HG03039 (cell line): Measurements from ENCODE around the gene ARID3A.
"Not testable (repeated sequence)": the region's sequence is repeated elsewhere in the genome, so short reads cannot be mapped to it uniquely, and the experiment has no call there.

ENCODE experiments used
- ATAC-seq: cut with Tn5 transposase; IDR thresholded peaks from one replicate; pipeline ENCODE4 v1.9.1; 2021; ENCODE audit warnings: mild to moderate bottlenecking, moderate library complexity; ENCODE audit not compliant: unreplicated experiment

ARID3A gene, protein sequence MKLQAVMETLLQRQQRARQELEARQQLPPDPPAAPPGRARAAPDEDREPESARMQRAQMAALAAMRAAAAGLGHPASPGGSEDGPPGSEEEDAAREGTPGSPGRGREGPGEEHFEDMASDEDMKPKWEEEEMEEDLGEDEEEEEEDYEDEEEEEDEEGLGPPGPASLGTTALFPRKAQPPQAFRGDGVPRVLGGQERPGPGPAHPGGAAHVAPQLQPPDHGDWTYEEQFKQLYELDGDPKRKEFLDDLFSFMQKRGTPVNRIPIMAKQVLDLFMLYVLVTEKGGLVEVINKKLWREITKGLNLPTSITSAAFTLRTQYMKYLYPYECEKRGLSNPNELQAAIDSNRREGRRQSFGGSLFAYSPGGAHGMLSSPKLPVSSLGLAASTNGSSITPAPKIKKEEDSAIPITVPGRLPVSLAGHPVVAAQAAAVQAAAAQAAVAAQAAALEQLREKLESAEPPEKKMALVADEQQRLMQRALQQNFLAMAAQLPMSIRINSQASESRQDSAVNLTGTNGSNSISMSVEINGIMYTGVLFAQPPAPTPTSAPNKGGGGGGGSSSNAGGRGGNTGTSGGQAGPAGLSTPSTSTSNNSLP

DNA sequence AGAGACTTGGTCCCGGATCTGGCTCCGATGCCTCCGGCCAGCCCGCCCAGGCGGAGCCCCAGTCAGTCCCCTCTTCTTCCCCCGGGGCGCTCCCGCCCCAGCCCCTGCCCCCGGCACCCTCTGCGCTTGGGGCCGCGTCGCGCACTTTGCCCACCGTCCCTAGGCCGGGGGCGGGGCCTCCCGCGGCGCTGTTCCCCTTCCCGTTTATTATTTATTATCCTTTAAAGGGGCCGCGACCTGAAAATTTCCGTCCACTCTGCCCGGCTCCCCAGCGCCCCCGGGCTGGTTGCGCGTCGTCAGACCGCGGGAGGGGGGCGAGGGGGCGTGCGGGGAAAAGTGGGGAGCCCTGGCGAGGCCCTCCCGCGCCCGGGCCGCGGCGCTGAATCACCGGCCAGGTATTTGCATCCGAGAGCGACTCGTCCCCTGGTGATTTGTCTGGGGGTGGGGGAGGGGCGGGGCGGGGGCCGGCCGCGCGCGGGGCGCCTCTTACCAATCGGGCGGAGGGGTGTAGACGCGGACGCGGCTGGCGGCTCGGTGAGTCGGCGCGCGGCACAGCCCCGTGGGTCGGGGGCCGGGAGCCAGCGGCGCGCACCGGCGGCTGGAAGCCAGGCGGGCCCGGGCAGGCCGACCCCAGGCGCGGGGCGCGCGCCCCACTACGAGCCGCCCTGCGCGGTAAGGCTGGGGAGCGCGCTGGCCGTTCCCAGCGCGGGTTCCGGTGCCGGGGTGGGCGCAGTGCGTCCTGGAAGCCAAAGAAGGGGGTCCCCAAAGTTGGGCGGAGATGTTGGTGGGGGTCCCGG, at the start of gene ARID3A:
ARID3A (plus strand) TSS at position 510 of the 797 bp plus-strand sequence. CDS start 3,494 bp downstream, outside the sequence.
- ATAC-seq: peak; percentile 37

DNA sequence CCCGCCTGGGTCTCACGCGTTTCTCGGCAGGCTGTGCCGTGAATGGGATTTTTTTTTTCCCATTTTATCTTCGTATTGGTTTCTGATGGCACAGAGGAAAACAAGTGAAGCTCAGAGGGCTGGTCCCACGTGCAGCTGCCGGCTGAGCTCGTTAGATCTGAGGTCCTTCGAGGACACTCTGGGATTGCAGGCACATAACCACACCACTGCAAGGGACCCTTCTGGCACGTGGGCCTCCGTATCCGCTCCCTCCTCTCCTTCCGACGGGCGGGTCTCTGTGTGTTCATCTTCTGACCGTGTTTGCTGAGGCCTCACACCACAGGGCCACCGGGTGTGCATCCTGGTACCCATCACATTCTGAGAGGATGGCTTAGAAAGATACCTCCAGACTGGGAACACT, 49.7 kb upstream of the ARID3A start:
- ATAC-seq: no peak

DNA sequence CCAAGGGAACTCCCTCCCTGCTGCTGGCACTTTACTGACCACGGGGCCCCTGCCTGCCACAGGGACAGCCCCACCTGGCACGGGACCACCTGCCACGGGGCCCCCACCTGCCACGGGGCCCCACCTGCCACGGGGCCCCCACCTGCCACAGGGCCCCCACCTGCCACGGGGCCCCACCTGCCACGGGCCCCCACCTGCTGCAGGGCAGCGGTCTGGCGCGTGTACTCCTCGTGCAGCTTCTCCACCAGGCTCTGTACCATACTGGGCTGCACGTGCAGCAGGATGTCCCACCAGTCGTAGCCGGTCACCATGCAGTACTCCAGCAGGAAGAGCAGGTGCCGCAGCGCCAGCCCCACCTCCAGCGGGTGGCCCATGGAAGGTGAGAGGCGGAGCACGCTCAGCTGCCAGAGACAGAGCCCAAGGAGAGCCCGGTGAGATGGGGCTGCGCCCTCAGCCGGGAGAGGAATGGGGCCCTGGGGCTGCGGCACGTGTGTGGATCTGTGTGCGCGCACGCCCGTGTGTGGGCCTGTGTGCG, 49.0 kb upstream of the ARID3A start:
- no peak for ATAC-seq

DNA sequence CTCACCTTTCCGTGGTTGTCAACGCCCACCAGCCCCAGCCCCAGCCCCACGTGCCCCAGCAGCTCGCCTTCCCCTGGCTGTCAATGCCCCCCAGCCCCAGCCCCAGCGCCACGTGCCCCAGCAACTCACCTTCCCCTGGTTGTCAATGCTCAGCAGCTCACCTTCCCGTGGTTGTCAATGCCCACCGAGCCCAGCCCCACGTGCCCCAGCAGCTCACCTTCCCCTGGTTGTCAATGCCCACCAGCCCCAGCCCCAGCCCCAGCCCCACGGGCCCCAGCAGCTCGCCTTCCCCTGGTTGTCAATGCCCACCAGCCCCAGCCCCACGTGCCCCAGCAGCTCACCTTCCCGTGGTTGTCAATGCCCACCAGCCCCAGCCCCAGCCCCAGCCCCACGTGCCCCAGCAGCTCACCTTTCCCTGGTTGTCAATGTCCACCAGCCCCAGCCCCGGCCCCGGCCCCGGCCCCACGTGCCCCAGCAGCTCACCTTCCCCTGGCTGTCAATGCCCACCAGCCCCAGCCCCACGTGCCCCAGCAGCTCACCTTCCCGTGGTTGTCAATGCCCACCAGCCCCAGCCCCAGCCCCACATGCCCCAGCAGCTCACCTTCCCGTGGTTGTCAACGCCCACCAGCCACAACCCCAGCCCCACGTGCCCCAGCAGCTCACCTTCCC, 47.7 kb upstream of the ARID3A start:
- ATAC-seq: not testable (repeated sequence)

DNA sequence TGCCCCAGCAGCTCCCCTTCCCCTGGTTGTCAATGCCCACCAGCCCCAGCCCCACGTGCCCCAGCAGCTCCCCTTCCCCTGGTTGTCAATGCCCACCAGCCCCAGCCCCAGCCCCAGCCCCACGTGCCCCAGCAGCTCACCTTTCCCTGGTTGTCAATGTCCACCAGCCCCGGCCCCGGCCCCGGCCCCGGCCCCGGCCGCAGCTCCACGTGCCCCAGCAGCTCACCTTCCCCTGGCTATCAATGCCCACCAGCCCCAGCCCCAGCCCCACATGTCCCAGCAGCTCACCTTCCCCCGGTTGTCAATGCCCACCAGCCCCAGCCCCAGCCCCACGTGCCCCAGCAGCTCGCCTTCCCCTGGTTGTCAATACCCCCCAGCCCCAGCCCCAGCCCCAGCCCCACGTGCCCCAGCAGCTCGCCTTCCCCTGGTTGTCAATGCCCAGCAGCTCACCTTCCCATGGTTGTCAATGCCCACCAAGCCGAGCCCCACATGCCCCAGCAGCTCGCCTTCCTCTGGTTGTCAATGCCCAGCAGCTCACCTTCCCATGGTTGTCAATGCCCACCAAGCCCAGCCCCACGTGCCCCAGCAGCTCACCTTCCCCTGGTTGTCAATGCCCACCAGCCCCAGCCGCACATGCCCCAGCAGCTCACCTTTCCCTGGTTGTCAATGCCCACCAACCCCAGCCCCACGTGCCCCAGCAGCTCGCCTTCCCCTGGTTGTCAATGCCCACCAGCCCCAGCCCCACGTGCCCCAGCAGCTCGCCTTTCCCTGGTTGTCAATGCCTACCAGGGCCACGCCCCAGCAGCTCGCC, 46.9 kb upstream of the ARID3A start:
- ATAC-seq: not testable (repeated sequence)

DNA sequence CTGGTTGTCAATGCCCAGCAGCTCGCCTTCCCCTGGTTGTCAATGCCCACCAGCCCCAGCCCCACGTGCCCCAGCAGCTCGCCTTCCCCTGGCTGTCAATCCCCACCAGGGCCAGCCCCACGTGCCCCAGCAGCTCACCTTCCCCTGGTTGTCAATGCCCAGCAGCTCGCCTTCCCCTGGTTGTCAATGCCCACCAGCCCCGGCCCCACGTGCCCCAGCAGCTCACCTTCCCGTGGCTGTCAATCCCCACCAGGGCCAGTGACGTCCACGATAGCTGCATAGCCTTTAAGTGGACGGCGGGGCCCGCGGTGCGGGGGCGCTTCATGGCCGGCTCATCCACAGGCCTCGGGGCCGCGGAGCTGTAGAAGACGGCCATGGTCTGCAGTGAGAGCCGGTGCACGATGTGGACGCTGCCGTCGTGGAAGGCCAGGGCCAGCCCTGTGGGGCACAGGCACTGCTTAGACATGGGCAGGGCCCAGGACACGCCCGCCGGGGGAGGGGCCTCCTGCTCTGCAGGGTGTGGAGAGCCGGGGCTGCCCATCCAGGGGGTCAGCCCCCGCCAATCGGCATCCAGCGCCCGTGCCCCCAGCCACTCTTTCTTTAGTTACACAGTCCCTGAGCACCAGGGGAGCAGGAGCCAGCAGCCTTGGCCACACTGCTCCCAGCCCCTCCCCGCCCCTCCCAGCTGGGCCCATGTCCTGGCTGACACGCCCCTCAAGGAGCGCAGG, 46.0 kb upstream of the ARID3A start:
- no peak for ATAC-seq

DNA sequence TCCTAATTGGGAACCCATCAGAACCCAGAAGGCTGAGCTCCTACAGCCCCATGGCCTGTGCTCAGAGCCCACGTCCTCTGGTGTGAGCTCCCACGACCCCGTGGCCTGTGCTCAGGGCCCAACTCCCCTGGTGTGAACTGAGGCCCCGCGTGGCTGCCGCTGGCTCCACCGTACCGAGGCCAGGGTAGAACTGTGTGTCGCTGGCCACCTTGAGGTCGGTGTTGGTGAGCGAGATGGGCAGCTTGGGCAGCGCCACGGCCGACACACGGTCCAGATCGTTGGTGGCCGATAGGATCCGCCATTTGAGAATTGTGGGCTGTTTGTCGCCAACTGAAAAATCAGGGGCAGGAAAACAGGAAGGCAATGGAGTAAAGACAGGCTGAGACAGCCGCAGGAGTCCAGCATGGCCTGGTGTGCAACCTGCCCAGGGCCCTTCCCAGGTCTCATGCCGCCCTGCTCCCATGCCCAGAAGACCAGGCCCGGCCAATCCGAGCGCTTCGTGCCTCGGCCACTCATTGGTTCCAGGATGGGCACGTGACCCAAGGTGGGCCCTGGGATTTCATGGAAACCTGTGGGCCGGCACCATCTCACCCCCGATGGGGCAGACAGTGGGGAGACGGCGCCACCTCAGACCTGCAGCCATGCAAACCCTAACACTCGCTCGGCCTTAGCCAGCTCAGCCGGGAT, 44.3 kb upstream of the ARID3A start:
- ATAC-seq: no peak

DNA sequence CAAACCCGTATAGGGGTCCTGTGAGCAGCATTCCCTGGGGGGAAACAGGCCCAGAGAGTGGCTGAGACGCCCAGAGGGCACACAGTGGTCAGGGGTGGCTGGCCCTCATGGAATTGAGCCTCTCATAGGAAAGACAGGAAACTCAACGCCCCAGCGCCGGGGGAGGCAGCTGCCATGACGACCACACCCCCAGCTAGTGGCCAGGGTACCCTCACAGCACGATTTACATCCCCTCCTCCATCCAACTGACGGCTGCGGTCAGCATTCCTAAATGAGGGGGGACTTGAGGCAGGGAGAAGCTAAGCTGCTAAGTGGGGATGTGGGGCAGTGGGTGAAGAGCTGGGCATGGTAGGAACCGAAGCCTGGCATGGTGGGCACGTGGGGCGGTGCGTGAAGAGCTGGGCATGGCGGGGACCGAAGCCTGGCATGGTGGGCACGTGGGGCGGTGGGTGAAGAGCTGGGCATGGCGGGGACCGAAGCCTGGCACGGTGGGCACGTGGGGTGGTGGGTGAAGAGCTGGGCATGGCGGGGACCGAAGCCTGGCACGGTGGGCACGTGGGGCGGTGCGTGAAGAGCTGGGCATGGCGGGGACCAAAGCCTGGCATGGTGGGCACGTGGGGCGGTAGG, 42.9 kb upstream of the ARID3A start:
- ATAC-seq: no peak

DNA sequence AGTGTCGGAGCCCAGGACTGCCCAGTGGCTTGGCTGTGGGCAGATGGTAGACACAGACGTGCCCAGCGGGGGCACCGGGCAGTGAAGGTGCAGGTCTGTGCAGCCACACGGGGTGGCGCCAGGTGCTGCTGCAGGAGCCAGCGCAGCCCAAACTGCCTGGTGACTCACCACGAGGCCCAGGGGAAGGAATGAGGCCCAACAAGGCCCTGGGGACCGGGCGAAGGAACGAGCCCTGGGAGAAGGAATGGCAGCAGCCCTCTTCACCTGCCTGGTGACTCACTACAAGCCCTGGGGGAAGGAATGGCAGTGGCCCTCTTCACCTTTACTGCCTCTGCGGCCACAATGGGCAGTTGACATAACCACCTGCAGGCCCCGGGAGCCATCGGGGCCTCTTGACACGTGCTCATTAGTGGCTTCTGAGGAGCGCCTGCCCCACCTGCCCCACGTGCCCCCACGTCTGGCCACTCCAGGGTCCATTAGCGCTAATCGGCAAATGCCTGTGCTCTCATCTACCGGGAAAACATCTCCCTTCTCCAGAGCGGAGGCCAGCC, 42.1 kb upstream of the ARID3A start:
- ATAC-seq: no peak

DNA sequence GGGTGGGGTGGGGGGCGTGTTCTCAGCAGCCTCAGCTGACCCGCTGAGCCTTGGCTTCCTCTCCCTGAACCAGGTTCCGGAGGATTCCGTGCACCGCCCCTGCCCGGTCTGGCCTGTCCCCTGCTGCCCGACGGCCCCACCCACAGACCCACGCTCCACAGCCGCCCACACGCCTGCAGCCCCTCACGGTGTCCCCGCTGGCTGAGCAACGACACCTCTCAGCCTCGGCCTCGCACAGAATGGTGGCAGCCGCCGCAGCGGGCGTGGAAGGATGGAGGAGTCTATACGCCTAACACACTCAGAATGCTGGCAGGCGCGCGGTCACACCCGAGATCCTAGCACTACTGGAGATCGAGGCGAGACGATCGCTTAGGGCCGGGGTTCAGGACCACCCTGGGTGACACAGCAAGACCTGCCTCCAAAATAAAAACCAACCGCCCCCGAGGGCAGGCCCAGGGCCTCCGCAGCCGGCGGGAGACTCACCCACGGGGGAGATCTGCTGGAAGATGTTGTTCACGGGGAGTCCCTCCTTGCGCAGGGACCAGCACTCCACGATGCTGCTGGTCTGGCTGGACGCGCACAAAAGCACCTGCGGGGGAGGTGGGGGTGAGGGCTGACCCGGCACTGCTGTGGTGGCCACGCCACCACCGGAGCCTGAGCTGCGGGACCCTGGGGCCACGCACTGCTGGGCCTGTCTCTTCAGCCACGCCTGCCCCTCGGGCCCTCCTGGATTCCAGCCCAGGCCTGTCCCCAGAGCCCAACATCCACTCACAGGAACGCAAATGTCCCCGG, 41.2 kb upstream of the ARID3A start:
- no peak for ATAC-seq

DNA sequence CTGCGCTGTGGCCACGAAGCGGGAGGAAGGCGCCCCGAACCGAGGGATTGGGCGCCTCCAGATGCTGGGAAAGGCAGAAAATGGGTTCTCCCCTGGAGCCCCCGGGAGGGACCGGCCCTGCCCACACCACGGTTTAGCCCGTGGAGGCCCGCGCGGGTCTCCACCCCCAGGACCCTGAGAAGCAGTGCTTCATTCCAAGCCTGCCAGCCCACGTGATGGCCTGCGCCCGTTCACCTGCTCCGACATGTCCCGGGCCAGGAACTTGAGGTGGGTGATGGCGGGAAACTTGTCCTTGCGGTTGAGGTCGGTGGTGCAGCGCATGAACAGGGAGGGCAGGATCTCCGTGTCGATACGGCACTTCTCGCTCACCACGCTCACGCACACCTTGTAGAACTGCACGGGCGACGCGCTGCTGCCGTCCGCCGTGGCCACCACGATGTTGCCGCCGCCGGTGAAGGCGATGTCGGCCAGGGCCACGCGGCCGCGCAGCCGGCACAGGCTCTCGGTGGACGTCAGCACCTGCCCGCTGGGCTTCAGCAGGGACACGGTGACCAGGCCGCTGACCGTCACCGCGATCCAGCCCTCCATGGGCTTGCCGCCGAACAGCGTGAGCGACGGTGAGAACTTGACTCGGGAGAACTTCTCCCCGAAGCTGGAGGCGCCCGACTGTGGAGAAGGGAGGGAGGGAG, 40.2 kb upstream of the ARID3A start:
- ATAC-seq: no peak

DNA sequence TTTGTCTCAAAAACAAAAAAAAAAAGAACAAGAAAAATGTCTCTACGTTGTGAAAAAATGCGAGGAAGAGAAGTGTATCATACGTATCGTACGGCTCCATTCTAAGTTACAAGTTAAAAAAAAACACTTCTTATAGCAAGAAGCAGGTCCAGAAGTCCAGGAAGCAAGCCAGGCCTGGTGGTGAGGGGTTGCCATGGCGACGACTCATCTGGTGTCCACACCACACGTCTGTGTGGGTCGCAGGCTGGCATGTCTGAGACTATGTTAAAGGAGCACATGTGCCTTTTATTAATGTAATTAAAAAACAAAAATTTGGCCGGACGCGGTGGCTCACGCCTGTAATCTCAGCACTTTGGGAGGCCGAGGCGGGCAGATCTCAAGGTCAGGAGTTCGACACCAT, 38.8 kb upstream of the ARID3A start:
- ATAC-seq: no peak

DNA sequence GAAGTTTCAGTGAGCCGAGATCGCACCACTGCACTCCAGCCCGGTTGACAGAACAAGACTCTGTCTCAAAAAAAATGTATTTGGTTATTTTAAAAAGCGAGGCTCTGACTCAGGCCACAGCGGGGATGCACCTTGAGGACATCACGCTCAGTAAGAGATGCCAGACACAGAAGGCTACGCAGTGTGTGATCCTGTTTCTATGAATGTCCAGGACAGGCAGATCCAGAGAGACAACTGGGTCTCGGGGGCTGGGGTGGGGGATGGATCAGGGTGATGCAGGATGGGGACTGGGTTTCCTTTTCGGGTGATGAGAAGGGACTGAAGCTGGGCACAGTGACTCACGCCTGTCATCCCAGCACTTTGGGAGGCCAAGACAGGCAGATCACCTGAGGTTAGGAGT, 38.2 kb upstream of the ARID3A start:
- ATAC-seq: no peak

DNA sequence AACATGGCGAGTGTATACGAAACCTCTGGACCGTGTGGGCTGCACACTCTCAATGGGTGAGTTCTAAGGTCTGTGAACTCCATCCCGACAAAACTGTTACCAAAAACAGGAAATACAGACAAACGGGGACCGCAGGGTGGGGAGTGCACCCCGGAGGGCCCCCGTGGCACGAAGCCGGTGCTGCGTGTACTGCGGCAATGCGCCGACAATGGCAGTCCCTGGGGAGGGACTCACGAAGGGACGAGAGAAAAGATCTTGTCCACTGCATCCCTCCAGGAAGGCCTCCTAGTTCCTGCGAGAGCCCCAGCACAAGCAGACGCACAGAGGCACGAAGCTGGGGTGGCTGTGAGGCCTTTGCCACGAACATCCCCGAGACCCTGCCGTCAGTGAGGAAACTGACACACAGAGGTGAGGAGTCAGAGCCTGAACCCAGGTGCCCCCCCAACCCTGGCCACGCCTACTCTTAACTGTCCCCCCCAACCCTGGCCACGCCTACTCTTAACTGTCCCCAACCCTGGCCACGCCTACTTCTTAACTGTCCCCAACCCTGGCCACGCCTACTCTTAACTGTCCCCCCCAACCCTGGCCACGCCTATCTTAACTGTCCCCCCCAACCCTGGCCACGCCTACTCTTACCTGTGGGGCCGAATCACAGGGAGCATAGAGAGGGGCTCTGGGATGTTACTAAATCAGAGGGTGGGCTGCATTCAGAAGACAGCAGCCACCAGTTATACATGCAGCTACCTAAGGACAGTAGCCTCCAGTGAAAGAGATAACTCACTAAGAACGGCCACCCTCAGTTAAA, 37.1 kb upstream of the ARID3A start:
- ATAC-seq: no peak

DNA sequence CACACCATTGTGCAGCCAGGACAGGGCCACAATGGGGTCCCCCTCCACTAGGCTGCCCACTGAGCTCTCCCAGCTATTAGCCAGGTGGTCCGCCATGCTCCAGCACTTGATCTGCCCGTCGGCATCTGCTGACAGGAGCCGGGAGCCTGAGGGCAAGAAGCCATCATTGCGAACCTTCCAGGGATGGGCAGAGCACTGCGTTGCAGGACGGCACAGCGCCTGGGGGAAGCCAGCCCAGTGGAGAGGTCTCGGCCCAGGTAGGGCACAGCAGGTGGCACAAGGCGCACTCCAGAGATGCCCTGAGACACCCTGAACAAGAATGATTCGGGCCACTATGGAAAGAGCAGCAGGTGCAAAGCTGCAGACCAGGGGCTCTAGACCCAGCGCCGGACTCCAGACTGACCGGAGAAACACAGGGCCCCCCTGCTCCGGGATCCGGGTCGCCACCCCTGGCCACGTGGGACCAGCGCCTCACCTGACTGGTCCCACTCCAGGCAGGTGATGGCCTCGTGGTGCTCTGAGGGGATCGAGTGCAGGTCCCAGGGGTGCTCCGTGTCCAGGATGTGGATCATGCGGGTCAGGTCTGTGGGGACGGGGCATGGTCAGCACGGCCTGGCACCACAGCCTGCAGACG, 36.1 kb upstream of the ARID3A start:
- no peak for ATAC-seq
